Measurements from ENCODE around the gene RBSN.

RBSN gene

GRCh38 chr3:15120986-15121385 lies 22.0 kb upstream of the RBSN start:
- no peaks in the 10 kb centered on the region for H3K9me3 ChIP-seq
- no peak for DNase-seq
- no peak for TF ChIP-seq CTCF (IDR thresholded peaks at IDR 0.05; ENCODE audit: low read depth, low read length)
- H3K27me3 ChIP-seq: no peaks in the 10 kb centered on the region
- no peak overlapping the region for H3K4me3 ChIP-seq (ENCODE audit: low read depth, low read length)
- H3K36me3 ChIP-seq: no peaks in the 10 kb centered on the region
- H3K4me1 ChIP-seq: no peaks in the 10 kb centered on the region

- no peak for DNase-seq
- Histone ChIP-seq H3K27me3 (no peaks in the 10 kb centered on the region), H3K36me3 (no peaks in the 10 kb centered on the region), H3K4me3 (ENCODE audit: low read depth, low read length) (no peak overlapping the region), H3K9me3 (no peaks in the 10 kb centered on the region), H3K4me1 (no peaks in the 10 kb centered on the region)
- no peak for TF ChIP-seq CTCF (IDR thresholded peaks at IDR 0.05; ENCODE audit: low read depth, low read length)
Measured at GRCh38 chr3:15117011-15117410, 18.1 kb upstream of the RBSN start.

GRCh38 chr3:15116032-15116669 lies 17.2 kb upstream of the RBSN start:
- no peaks in the 10 kb centered on the region for H3K9me3 ChIP-seq

GRCh38 chr3:15114466-15115358 lies 15.8 kb upstream of the RBSN start:
- no peak for DNase-seq
- Histone ChIP-seq H3K36me3 (no peaks in the 10 kb centered on the region), H3K9me3 (no peaks in the 10 kb centered on the region), H3K27me3 (no peaks in the 10 kb centered on the region), H3K4me1 (no peaks in the 10 kb centered on the region), H3K4me3 (ENCODE audit: low read depth, low read length) (no peak overlapping the region)
- no peak for TF ChIP-seq CTCF (IDR thresholded peaks at IDR 0.05; ENCODE audit: low read depth, low read length)

More at GRCh38 chr3:15116032-15116669, 17.2 kb upstream of the RBSN start:
- DNase-seq: no peak
- no peaks in the 10 kb centered on the region for H3K27me3 ChIP-seq
- H3K36me3 ChIP-seq: no peaks in the 10 kb centered on the region
- no peak overlapping the region for H3K4me3 ChIP-seq (ENCODE audit: low read depth, low read length)
- H3K4me1 ChIP-seq: no peaks in the 10 kb centered on the region
- no peak for TF ChIP-seq CTCF (IDR thresholded peaks at IDR 0.05; ENCODE audit: low read depth, low read length)

- no peaks in the 10 kb centered on the region for H3K27me3 ChIP-seq
- no peak for DNase-seq
Measured at GRCh38 chr3:15113884-15114283, 14.9 kb upstream of the RBSN start.

More at GRCh38 chr3:15113884-15114283, 14.9 kb upstream of the RBSN start:
- no peaks in the 10 kb centered on the region for H3K4me1 ChIP-seq
- no peak overlapping the region for H3K4me3 ChIP-seq (ENCODE audit: low read depth, low read length)
- TF ChIP-seq CTCF (IDR thresholded peaks at IDR 0.05; ENCODE audit: low read depth, low read length): no peak
- H3K36me3 ChIP-seq: no peaks in the 10 kb centered on the region
- H3K9me3 ChIP-seq: no peaks in the 10 kb centered on the region
